ENCODE data around the gene TFPI. TPM values are rescaled to one million over a fixed set of nuclear protein-coding genes. Genes with fewer than 3 reads are reported as not detected.
"Not testable (repeated sequence)": the region's sequence is repeated elsewhere in the genome, so short reads cannot be mapped to it uniquely, and the experiment has no call there.

TFPI gene
- polyA plus RNA-seq, 3 donors: 21.9 to 40.7 (median 35.3) TPM

DNA sequence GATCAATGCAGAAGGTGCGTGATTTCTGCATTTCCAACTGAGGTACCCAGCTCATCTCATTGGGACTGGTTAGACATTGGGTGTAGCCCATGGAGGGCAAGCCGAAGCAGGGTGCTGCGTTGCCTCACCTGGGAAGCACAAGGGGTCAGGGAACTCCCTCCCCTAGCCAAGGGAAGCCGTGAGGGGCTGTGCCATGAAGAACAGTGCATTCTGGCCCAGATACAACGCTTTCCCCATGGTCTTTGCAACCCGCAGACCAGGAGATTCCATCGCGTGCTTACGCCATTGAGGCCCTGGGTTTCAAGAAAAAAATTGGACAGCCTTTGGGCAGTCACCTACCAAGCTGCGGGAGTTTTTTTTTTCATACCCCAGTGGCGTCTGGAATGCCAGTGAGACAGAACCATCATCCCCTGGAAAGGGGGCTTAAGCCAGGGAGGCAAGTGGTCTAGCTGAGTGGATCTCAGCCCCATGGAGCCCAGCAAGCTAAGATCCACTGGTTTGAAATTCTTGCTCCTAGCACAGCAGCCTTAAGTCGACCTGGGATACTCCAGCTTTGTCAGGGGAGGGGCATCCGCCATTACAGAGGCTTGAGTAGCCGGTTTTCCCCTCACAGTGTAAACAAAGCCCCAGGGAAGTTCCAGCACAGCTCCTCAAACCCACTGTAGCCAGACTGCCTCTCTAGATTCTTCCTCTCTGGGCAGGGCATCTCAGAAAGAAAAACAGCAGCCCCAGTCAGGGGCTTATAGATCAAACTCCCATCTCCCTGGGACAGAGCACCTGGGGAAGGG, 21.7 kb downstream of the TFPI start:
- 89 to 92% (median 90%) methylated on average over 14 of the region's 14 CpGs for WGBS, 3 donors
- H3K27ac ChIP-seq (ENCODE audit: low read depth, low read length): no peak overlapping the region

DNA sequence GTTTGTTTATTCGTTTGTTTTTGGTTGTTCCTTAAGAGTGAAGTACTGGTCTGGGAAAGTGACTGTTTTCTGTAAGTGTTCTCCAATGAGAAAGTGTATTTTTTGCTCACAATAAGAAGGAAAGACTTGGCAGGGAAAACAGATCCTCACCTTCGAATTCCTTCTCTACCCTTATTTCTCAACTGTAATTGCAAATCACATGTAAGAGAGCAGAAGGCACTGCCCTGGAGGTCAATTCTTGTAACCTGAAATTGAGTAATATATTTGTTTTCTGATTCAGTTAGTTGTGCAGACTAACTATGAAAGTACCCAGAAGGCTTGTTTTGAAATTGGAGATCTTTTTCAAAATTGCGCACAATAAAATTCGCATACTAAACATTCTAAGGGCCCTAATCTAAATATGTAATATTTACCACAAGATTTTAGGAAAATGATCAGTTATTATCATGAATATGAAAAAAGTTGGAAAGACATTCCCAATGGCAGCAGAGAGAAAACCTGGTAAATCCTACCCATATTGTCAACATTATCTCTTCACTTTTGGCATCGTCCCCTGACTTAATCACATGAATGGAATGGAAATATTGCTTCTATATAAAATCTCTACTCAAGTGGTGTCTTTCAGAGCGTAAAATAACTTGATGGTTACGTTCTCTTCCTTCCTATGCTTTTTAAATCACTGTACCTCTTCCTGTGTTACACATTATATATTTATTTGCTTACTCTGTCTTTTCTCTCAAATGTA, 24.1 kb downstream of the TFPI start:
- H3K27ac ChIP-seq (ENCODE audit: low read depth, low read length): no peak overlapping the region
- WGBS, 3 donors: 81 to 93% (median 88%) methylated on average over 7 of the region's 7 CpGs

DNA sequence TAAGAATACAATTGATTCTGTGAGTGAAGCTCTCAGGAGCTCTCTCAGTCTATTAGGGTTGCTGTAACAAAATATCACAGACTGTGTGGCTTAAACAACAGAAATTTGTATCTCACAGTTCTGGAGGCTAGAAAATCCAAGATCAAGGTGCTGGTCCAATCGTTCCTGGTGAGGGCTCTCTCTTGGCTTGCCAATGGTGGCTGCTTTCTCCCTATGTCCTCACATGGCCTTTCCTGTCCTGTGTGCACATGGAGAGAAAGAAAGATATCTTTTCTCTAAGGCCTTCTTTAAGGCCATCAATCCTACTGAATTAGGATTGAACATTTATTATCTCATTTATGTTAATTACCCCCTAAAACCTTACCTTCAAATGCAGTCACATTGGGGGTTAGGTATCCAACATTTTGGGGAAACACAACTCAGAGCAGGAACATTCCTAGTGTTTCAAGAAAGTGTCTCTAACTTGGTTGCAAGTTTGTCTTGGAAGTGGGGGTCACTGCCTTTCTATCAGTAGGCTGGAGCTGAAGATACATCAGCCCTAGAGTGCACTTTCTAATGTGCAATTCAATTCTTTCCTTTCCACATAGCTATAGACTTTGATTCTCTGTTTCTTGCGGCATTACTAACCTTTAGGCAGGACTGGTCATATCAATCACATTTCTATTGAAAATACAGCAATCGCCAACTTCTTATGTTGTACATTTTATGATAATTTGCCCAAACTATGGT, 24.8 kb downstream of the TFPI start:
- WGBS, 3 donors: 89 to 91% (median 91%) methylated on average over 3 of the region's 3 CpGs
- no peak overlapping the region for H3K27ac ChIP-seq (ENCODE audit: low read depth, low read length)

GRCh38 chr2:187528042-187528441, 26.2 kb downstream of the TFPI start:
- 34 to 86% (median 47%) methylated on average over 1 of the region's 1 CpG for WGBS, 3 donors

GRCh38 chr2:187527262-187527661, 27.0 kb downstream of the TFPI start:
- H3K27ac ChIP-seq (ENCODE audit: low read depth, low read length): no peak overlapping the region
- WGBS, 3 donors: 39 to 53% (median 41%) methylated on average over 4 of the region's 4 CpGs

More at GRCh38 chr2:187528042-187528441, 26.2 kb downstream of the TFPI start:
- no peak overlapping the region for H3K27ac ChIP-seq (ENCODE audit: low read depth, low read length)

- H3K27ac ChIP-seq (ENCODE audit: low read depth, low read length): no peak overlapping the region
Observed at GRCh38 chr2:187526792-187527191, 27.4 kb downstream of the TFPI start.

DNA sequence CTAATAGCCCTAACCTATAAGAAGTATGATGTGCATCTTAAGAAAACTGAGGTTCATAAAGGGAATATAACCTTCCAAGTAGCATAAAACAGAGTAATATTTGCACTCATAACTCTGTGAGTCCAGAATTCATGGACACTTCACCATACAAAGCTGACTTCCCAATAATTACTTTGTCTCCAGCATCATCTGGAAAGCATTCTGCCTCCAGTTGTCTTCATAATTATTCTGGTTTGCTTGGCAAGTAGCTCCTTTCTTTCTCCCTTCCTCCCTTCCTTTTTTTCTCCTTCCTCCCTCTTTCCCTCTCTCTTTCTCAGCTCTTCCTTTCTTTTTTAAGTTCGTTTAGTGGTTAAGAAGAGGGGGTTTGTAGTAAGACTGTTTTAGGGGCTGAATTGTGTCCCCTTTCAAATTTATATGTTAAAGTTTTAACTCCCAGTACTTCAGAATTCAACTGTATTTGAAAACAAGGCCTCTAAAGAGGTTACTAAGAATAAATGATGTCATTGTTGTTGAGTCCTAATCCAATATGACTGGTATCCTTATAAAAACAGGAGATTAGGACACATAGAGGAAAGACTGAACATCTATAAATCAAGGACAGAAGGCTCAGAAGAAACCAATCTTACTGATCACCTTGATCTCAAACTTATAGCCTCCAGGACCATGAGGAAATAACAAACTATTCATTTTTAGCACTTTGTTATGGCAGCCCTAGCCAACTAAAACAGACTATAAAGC, 28.9 kb downstream of the TFPI start:
- 81 to 88% (median 81%) methylated on average over 1 of the region's 1 CpG for WGBS, 3 donors
- H3K27ac ChIP-seq (ENCODE audit: low read depth, low read length): no peak overlapping the region

GRCh38 chr2:187523325-187523724, 30.9 kb downstream of the TFPI start:
- H3K27ac ChIP-seq (ENCODE audit: low read depth, low read length): no peak overlapping the region

- WGBS, 3 donors: 94 to 97% (median 94%) methylated on average over 7 of the region's 7 CpGs
- no peak overlapping the region for H3K27ac ChIP-seq (ENCODE audit: low read depth, low read length)
Observed at GRCh38 chr2:187520121-187520624, 34.1 kb downstream of the TFPI start.

- H3K27ac ChIP-seq (ENCODE audit: low read depth, low read length): no peak overlapping the region
- 84 to 89% (median 86%) methylated on average over 7 of the region's 7 CpGs for WGBS, 3 donors
Observed at GRCh38 chr2:187519419-187520120, 34.7 kb downstream of the TFPI start.

GRCh38 chr2:187517750-187518361, 36.4 kb downstream of the TFPI start:
- 78 to 95% (median 94%) methylated on average over 1 of the region's 1 CpG for WGBS, 3 donors
- H3K27ac ChIP-seq (ENCODE audit: low read depth, low read length): not testable (repeated sequence)

- not testable (repeated sequence) for H3K27ac ChIP-seq (ENCODE audit: low read depth, low read length)
- 88 to 92% (median 91%) methylated on average over 15 of the region's 15 CpGs for WGBS, 3 donors
Observed at GRCh38 chr2:187516630-187517510, 37.4 kb downstream of the TFPI start.

DNA sequence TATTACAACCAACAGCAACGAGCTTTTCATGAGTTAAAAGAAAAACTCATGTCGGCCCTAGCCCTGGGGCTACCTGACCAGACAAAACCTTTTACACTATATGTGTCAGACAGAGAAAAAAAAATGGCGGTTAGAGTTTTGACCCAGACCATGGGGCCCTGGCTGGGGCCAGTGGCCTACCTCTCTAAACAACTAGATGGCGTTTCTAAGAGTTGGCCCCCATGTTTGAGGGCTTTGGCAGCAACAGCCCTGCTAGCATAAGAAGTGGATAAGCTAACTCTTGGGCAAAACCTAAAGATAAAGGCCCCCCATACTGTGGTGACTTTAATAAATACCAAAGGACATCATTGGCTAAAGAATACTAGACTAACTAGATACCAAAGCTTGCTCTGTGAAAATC, 39.3 kb downstream of the TFPI start:
- no peak overlapping the region for H3K27ac ChIP-seq (ENCODE audit: low read depth, low read length)
- 89 to 96% (median 94%) methylated on average over 4 of the region's 4 CpGs for WGBS, 3 donors

DNA sequence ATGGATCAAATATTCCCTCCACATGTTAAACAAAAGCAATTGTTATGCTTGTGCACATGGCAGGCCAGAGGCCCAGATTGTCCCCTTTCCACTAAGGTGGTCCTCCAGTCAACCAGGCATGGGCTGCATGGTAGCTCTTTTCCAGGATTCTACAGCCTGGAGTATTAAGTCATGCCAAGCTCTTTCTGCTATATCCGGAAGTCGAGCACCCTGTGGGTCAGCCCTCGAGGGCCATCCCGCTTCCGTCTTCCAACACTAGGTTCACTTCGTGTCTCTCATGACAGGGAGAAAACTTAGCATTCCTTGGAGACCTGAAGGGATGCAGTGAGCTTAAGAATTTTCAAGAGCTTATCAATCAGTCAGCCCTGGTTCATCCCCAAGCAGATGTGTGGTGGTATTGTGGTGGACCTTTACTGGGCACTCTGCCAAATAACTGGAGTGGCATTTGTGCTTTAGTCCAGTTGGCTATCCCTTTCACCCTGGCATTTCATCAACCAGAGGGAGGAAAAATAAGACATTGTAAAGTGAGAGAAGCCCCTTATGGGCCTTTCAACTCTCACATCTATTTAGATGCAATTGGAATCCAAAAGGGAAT, 39.9 kb downstream of the TFPI start:
- WGBS, 3 donors: 93 to 97% (median 96%) methylated on average over 6 of the region's 6 CpGs
- H3K27ac ChIP-seq (ENCODE audit: low read depth, low read length): not testable (repeated sequence)

GRCh38 chr2:187513460-187514234, 40.6 kb downstream of the TFPI start:
- WGBS, 3 donors: 91 to 95% (median 92%) methylated on average over 5 of the region's 5 CpGs
- not testable (repeated sequence) for H3K27ac ChIP-seq (ENCODE audit: low read depth, low read length)

Measured in adipose tissue (tissue), 3 donors.